Loucy (cell line): ENCODE results near the gene CPVL.

Source experiments
- H2AFZ ChIP-seq: fragments of 200-600 bp; sonication (generic); 2 replicates; pipeline ENCODE4 v1.6.0; 2016; ENCODE audit warnings: antibody characterized with exemption, mild to moderate bottlenecking, low read length, moderate library complexity
- H3F3A ChIP-seq: fragments of 200-600 bp; 2 replicates; pipeline ENCODE4 v1.6.0; 2016; ENCODE audit warnings: antibody characterized with exemption, low read depth, mild to moderate bottlenecking
- H3K27me3 ChIP-seq: fragments of 200-600 bp; sonication (generic); 2 replicates; pipeline ENCODE4 v1.6.1; 2014; ENCODE audit warnings: low read length, mild to moderate bottlenecking; ENCODE audit not compliant: insufficient read depth, poor library complexity, severe bottlenecking
- H3K36me3 ChIP-seq: fragments of 200-600 bp; sonication (generic); 2 replicates; pipeline ENCODE4 v1.6.1; 2016; ENCODE audit warnings: low read length; ENCODE audit not compliant: insufficient read depth
- H3K4me1 ChIP-seq: fragments of 200-600 bp; sonication (generic); 2 replicates; pipeline ENCODE4 v1.5.1; 2014; ENCODE audit warnings: low read length, mild to moderate bottlenecking; ENCODE audit not compliant: insufficient read depth, poor library complexity, severe bottlenecking
- H3K4me2 ChIP-seq: fragments of 200-600 bp; sonication (generic); 2 replicates; pipeline ENCODE4 v1.6.0; 2014; ENCODE audit warnings: antibody characterized with exemption, low read length, low read depth, mild to moderate bottlenecking; ENCODE audit not compliant: poor library complexity, severe bottlenecking
- H3K4me3 ChIP-seq: fragments of 200-600 bp; sonication (generic); 2 replicates; pipeline ENCODE4 v1.5.1; 2014; ENCODE audit warnings: low read length, mild to moderate bottlenecking, mixed read lengths; ENCODE audit not compliant: poor library complexity, severe bottlenecking
- H3K79me2 ChIP-seq: fragments of 200-600 bp; sonication (generic); 2 replicates; pipeline ENCODE4 v1.6.1; 2014; ENCODE audit warnings: low read length; ENCODE audit not compliant: insufficient read depth
- H3K9ac ChIP-seq: fragments of 200-600 bp; sonication (generic); 2 replicates; pipeline ENCODE4 v1.6.0; 2014; ENCODE audit warnings: mild to moderate bottlenecking, low read depth, low read length, moderate library complexity; ENCODE audit not compliant: poor library complexity, severe bottlenecking
- H3K9me2 ChIP-seq: fragments of 200-600 bp; sonication (generic); replicated peaks from 2 replicates; pipeline ENCODE4 v1.6.1; 2016; ENCODE audit warnings: low read depth, low read length, mixed read lengths
- H3K9me3 ChIP-seq: fragments of 200-600 bp; sonication (generic); 2 replicates; pipeline ENCODE4 v1.6.1; 2014; ENCODE audit warnings: mild to moderate bottlenecking, antibody characterized with exemption, low read length, low read depth; ENCODE audit not compliant: insufficient read depth
- H4K20me1 ChIP-seq: fragments of 200-600 bp; sonication (generic); 2 replicates; pipeline ENCODE4 v1.6.0; 2014; ENCODE audit warnings: antibody characterized with exemption, low read length, mild to moderate bottlenecking; ENCODE audit not compliant: insufficient read depth, poor library complexity, severe bottlenecking
- EZH2phosphoT487 ChIP-seq: fragments of 200-600 bp; IDR thresholded peaks from 2 replicates; pipeline ENCODE4 v1.6.1; 2018; ENCODE audit warnings: antibody characterized with exemption, mild to moderate bottlenecking, moderate library complexity, borderline replicate concordance
- TF ChIP-seq, protein P1 (sequence below): fragments of 200-600 bp; sonication (generic); conservative IDR thresholded peaks from 2 replicates; pipeline ENCODE4 v1.5.1; 2014; ENCODE audit warnings: mild to moderate bottlenecking, antibody characterized with exemption, low read length

CPVL gene

DNA sequence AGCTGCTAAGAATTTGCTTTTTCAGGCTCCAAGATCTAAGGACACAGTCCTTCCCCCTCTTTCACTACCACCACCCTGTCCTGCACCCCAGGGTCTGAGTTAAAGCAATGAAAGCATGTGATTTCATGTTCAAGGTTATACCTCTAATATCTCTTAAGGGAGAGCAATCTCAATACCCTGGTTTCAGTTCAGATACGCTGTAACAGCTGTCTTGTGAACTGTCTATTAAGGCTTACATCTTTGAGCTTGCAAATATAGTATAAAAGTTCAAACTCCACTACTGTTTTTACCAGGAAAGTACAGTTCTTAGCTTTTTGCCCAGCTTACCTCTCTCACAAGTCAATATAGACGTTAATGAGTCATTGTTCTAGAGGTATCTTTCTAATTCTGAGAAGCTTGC, 2.6 kb downstream of the CPVL start:
- Histone ChIP-seq H3K79me2 (no peaks in the 10 kb centered on the region), H2AFZ (0 out of 2 replicates have a peak overlapping the region, but pooled peaks have one; percentile 14), H4K20me1 (no peaks in the 10 kb centered on the region), H3K27me3 (no peaks in the 10 kb centered on the region), H3K4me2 (no peak overlapping the region), H3K9me3 (no peaks in the 10 kb centered on the region), H3F3A (no peaks in the 10 kb centered on the region), H3K4me1 (no peaks in the 10 kb centered on the region), H3K4me3 (no peak overlapping the region), H3K36me3 (no peaks in the 10 kb centered on the region), H3K9ac (no peak overlapping the region), H3K9me2 (no peaks in the 10 kb centered on the region)
- TF ChIP-seq, protein P1, sequence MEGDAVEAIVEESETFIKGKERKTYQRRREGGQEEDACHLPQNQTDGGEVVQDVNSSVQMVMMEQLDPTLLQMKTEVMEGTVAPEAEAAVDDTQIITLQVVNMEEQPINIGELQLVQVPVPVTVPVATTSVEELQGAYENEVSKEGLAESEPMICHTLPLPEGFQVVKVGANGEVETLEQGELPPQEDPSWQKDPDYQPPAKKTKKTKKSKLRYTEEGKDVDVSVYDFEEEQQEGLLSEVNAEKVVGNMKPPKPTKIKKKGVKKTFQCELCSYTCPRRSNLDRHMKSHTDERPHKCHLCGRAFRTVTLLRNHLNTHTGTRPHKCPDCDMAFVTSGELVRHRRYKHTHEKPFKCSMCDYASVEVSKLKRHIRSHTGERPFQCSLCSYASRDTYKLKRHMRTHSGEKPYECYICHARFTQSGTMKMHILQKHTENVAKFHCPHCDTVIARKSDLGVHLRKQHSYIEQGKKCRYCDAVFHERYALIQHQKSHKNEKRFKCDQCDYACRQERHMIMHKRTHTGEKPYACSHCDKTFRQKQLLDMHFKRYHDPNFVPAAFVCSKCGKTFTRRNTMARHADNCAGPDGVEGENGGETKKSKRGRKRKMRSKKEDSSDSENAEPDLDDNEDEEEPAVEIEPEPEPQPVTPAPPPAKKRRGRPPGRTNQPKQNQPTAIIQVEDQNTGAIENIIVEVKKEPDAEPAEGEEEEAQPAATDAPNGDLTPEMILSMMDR = no peak
- TF ChIP-seq EZH2phosphoT487 = no peak

DNA sequence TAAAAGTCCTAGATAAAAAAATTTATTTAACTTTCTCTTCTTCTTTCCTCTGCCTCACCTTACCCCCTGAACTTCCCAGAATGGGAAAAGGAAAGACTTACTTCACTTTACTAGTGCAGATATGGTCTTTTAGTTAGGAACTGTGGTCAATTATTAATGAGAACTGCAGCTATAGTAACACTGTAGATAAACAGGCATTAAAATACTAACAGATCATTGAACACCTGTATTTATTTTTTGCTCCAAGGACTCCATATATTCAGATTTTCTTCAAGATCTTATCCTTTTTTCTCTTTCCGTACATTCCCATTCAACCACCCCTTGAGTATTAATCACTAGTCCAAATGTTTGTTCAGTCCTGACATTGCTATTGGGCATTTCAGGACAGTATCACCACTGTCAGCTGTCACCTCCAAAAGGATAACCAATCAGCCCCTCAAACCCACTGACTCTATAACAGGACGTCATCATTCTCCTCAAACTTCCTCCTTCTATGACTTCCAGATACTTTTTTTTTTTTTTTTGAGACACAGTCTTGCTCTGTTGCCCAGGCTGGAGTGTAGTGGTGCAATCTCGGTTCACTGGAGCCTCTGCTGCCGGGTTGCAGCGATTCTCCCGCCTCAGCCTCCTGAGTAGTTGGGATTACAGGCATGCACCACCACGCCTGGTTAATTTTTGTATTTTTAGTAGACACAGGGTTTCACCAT, 4.2 kb downstream of the CPVL start:
- Histone ChIP-seq H4K20me1 (no peaks in the 10 kb centered on the region), H3K4me2 (no peak overlapping the region), H3K9me3 (no peaks in the 10 kb centered on the region), H3F3A (no peaks in the 10 kb centered on the region), H2AFZ (no peak overlapping the region), H3K9me2 (no peaks in the 10 kb centered on the region), H3K4me3 (no peak overlapping the region), H3K27me3 (no peaks in the 10 kb centered on the region), H3K4me1 (no peaks in the 10 kb centered on the region), H3K79me2 (no peaks in the 10 kb centered on the region), H3K36me3 (no peaks in the 10 kb centered on the region), H3K9ac (no peak overlapping the region)
- TF ChIP-seq, protein P1 = no peak
- no peak for TF ChIP-seq EZH2phosphoT487

DNA sequence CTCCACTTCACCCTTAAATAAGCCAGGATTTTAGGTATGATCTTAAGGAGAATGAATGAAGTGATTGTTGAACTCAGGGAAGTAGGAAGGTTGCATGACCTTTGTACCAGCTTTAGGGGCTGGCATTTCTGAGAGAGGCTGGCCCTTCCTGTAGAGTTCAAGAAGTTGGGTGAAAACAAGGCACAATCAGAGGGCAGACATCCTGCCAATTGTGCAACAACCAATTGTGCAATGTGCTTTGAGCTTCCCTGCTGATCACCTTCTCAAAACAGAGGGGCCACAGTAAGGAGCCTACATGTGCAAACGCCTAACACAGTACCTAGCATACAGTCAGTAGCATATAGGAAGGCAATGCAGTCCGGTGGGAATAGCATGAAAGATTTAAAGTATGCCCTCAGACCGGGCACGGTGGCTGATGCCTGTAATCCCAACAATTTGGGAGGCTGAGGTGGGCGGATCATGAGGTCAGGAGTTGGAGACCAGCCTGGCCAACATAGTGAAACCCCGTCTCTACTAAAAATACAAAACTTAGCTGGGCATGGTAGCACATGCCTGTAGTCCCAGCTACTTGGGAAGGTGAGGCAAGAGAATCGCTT, 5.4 kb downstream of the CPVL start:
- Histone ChIP-seq H3K4me1 (no peaks in the 10 kb centered on the region), H3K4me3 (no peak overlapping the region), H4K20me1 (no peaks in the 10 kb centered on the region), H3K36me3 (no peaks in the 10 kb centered on the region; the same call in 1 of the 2 replicates), H3K9me2 (no peaks in the 10 kb centered on the region), H3K9ac (no peak overlapping the region), H3K27me3 (no peaks in the 10 kb centered on the region), H3F3A (no peaks in the 10 kb centered on the region), H3K79me2 (no peaks in the 10 kb centered on the region), H3K9me3 (no peaks in the 10 kb centered on the region), H2AFZ (no peak overlapping the region), H3K4me2 (no peak overlapping the region)
- TF ChIP-seq, protein P1 = no peak
- no peak for TF ChIP-seq EZH2phosphoT487
